ENCODE results near the gene UBE2R2. TPM values are rescaled to one million over a fixed set of nuclear protein-coding genes. Genes with fewer than 3 reads are reported as not detected.

UBE2R2 gene
- total and polyA plus RNA-seq, 2 of the 8 experiments (the other 6 are each of a cell fraction or from before 2014, with no cell fraction given): 19.4 to 42.1 TPM

DNA sequence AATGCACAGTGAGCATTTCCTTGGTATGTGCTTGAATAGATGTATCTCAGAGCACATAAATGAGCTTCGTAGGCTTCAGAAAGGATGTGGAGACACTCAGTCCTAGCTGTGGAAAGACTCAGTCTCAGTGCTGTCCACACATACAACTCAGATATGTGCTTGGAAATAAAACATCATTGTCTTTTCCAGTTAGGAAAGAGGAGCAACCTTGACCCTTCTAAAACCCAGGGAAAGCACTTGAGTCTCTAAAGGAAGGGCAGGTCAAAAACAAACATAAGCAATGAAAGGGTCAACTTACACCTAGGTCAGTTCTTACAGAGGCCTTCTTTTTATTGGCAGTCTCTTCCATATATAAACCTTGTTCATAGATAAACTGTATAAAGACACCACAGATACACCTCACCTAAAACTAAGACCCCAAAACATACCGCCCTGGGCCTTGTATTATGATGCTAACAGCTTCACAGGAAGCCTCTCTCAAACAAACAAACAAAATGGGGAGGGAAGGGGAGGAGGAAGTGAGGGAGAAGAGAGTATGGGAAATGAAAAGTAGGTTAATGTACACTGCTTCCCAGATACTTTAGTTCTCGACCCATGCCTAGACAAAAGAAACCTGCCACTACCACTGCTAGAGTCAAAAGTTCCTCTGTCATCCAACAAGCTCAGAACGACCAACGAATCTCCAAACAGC, 117.4 kb downstream of the UBE2R2 start (continued):
- no peak for TF ChIP-seq POLR2AphosphoS5 (IDR thresholded peaks at IDR 0.05; ENCODE audit: low read depth, low read length)
- no peak for TF ChIP-seq NRF1 (IDR thresholded peaks at IDR 0.05; ENCODE audit: low read depth, low read length)
